HepG2 (cell line): ENCODE data around the gene ATP6V1G2. TPM values are rescaled to one million over a fixed set of nuclear protein-coding genes. Genes with fewer than 3 reads are reported as not detected.

Experiments
- CHD4 ChIP-seq: fragments of 200-600 bp; sonication (generic); IDR thresholded peaks from 2 replicates; pipeline ENCODE4 v1.7.0; 2017; ENCODE audit warnings: mild to moderate bottlenecking, low read length, borderline replicate concordance
- FOXC1 ChIP-seq: sonication (generic); formaldehyde crosslinking; IDR thresholded peaks from 2 replicates; pipeline ENCODE4 v1.8.0; 2022; ENCODE audit warnings: mild to moderate bottlenecking, missing genetic modification reagents, borderline replicate concordance
- KMT2B ChIP-seq: IDR thresholded peaks from 2 replicates; pipeline ENCODE4 v1.6.1; 2016; ENCODE audit warnings: missing genetic modification reagents, missing compliant biosample characterization
- MIXL1 ChIP-seq: IDR thresholded peaks from 2 replicates; pipeline ENCODE4 v1.6.1; 2016
- NR2F6 ChIP-seq, 2 experiments: IDR thresholded peaks; 2 replicates each; pipeline ENCODE4 v1.6.1; 2016; ENCODE audit warnings: antibody characterized with exemption in 1 of 2, mild to moderate bottlenecking in 1 of 2
- PCBP2 ChIP-seq: fragments of 200-400 bp; formaldehyde crosslinking; optimal IDR thresholded peaks from 2 replicates; pipeline ENCODE3; 2018; ENCODE audit warnings: low read length, low read depth; ENCODE audit not compliant: poor library complexity, severe bottlenecking
- REXO4 ChIP-seq: sonication (generic); formaldehyde crosslinking; IDR thresholded peaks from 2 replicates; pipeline ENCODE4 v1.8.0; 2022; ENCODE audit warnings: missing genetic modification reagents, mild to moderate bottlenecking, borderline replicate concordance
- ZNF331 ChIP-seq: sonication (generic); formaldehyde crosslinking; IDR thresholded peaks from 2 replicates; pipeline ENCODE4 v1.4.0; 2020; ENCODE audit warnings: missing genetic modification reagents
- ZNF660 ChIP-seq: sonication (generic); formaldehyde crosslinking; IDR thresholded peaks from 2 replicates; pipeline ENCODE4 v1.5.1; 2020; ENCODE audit warnings: mild to moderate bottlenecking, low read depth, missing genetic modification reagents, borderline replicate concordance
- polyA plus RNA-seq, 8 experiments: library from polyadenylated mRNA; depleted of rRNA in 3 of 8; stranded (reverse) in 7 of 8; unstranded in 1 of 8; fragments of >200 nt; fragmentation: Illumina TruSeq in 4 of 8; extraction: Trizol in 4 of 8; gene quantifications; 2 replicates each; pipeline versions ENCODE4 v1.2.1 to v1.2.3, GENCODE V29; 2011 to 2016; ENCODE audit warnings: low read depth in 4 of 8, missing spikeins in 1 of 8, mixed read lengths in 1 of 8; ENCODE audit not compliant: insufficient read depth in 1 of 8
- total RNA-seq, 5 experiments: library from RNA; depleted of rRNA; stranded (reverse); fragments of >200 nt; fragmentation: Illumina TruSeq; extraction: Trizol; gene quantifications; 2 replicates each; pipeline ENCODE4 v1.2.3, GENCODE V29; 2016; ENCODE audit warnings: low read depth in 1 of 5
- TF ChIP-seq, protein P1 (sequence below): IDR thresholded peaks from 2 replicates; pipeline ENCODE4 v1.4.0; 2020; ENCODE audit warnings: mild to moderate bottlenecking, missing genetic modification reagents
- TF ChIP-seq, protein P2 (sequence below): IDR thresholded peaks from 2 replicates; pipeline ENCODE4 v1.6.1; 2012; ENCODE audit warnings: low read depth, low read length, improper control_type of control experiment
- TF ChIP-seq, protein P3 (sequence below): sonication (generic); formaldehyde crosslinking; IDR thresholded peaks from 2 replicates; pipeline ENCODE4 v1.5.0; 2020; ENCODE audit warnings: mild to moderate bottlenecking, missing genetic modification reagents, borderline replicate concordance
- TF ChIP-seq, protein P4 (sequence below): sonication (generic); formaldehyde crosslinking; IDR thresholded peaks from 2 replicates; pipeline ENCODE4 v1.5.1; 2020; ENCODE audit warnings: mild to moderate bottlenecking, missing genetic modification reagents, borderline replicate concordance

ATP6V1G2 gene
- total and polyA plus RNA-seq, 2 of the 13 experiments (the other 11 are each of a cell fraction or from before 2014, with no cell fraction given) = 0.27 to 0.83 TPM

DNA sequence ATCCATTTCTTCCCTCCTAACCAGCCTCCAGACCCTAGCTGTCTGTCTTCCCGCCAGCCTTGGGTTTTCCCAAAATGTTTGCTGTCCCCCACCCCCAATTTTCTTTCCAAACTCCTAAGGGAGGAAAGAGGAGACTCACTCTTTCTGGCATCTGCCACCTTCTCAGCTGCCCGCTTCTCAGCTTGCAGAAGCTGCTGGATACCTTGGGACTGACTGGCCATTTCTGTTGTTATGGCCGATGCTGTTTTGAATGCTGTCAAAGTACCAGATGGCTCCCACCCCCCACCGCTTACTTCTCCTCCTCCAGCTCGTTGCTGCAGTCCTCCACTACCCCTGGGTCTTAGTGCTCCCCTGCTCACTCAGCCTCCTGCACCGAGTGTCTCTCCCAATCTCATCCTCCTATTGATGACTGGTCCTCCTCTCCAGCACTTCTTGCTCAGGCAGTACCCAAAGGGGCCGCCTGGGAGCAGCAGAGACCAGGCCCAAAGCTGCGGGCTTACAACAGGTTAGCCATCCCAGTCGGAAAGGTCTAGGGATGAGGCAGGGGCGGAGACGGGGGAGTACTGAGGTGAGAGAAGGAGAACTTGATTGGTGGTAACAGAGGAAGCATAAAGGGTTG is at the start of gene ATP6V1G2 (continued):
- TF ChIP-seq NR2F6 (IDR thresholded peaks at IDR 0.05) (peak; percentile 8), NR2F6 (CRISPR knock-in tag; IDR thresholded peaks at IDR 0.05) (peak; percentile 65; the same call in 1 of the 2 replicates), REXO4 (CRISPR knock-in tag) (no peak), ZNF331 (CRISPR knock-in tag) (peak; percentile 35; the same call in 1 of the 2 replicates), FOXC1 (CRISPR knock-in tag) (peak; percentile 79; the same call in 1 of the 2 replicates), KMT2B (CRISPR knock-in tag) (no peak), PCBP2 (no peak), ZNF660 (CRISPR knock-in tag) (no peak), MIXL1 (CRISPR knock-in tag) (peak; percentile 80), CHD4 (no peak)
- TF ChIP-seq, protein P1, sequence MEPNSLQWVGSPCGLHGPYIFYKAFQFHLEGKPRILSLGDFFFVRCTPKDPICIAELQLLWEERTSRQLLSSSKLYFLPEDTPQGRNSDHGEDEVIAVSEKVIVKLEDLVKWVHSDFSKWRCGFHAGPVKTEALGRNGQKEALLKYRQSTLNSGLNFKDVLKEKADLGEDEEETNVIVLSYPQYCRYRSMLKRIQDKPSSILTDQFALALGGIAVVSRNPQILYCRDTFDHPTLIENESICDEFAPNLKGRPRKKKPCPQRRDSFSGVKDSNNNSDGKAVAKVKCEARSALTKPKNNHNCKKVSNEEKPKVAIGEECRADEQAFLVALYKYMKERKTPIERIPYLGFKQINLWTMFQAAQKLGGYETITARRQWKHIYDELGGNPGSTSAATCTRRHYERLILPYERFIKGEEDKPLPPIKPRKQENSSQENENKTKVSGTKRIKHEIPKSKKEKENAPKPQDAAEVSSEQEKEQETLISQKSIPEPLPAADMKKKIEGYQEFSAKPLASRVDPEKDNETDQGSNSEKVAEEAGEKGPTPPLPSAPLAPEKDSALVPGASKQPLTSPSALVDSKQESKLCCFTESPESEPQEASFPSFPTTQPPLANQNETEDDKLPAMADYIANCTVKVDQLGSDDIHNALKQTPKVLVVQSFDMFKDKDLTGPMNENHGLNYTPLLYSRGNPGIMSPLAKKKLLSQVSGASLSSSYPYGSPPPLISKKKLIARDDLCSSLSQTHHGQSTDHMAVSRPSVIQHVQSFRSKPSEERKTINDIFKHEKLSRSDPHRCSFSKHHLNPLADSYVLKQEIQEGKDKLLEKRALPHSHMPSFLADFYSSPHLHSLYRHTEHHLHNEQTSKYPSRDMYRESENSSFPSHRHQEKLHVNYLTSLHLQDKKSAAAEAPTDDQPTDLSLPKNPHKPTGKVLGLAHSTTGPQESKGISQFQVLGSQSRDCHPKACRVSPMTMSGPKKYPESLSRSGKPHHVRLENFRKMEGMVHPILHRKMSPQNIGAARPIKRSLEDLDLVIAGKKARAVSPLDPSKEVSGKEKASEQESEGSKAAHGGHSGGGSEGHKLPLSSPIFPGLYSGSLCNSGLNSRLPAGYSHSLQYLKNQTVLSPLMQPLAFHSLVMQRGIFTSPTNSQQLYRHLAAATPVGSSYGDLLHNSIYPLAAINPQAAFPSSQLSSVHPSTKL (CRISPR knock-in tag) = no peak
- TF ChIP-seq, protein P2, sequence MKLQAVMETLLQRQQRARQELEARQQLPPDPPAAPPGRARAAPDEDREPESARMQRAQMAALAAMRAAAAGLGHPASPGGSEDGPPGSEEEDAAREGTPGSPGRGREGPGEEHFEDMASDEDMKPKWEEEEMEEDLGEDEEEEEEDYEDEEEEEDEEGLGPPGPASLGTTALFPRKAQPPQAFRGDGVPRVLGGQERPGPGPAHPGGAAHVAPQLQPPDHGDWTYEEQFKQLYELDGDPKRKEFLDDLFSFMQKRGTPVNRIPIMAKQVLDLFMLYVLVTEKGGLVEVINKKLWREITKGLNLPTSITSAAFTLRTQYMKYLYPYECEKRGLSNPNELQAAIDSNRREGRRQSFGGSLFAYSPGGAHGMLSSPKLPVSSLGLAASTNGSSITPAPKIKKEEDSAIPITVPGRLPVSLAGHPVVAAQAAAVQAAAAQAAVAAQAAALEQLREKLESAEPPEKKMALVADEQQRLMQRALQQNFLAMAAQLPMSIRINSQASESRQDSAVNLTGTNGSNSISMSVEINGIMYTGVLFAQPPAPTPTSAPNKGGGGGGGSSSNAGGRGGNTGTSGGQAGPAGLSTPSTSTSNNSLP = peak; percentile 61; the same call in 1 of the 2 replicates
- TF ChIP-seq, protein P3, sequence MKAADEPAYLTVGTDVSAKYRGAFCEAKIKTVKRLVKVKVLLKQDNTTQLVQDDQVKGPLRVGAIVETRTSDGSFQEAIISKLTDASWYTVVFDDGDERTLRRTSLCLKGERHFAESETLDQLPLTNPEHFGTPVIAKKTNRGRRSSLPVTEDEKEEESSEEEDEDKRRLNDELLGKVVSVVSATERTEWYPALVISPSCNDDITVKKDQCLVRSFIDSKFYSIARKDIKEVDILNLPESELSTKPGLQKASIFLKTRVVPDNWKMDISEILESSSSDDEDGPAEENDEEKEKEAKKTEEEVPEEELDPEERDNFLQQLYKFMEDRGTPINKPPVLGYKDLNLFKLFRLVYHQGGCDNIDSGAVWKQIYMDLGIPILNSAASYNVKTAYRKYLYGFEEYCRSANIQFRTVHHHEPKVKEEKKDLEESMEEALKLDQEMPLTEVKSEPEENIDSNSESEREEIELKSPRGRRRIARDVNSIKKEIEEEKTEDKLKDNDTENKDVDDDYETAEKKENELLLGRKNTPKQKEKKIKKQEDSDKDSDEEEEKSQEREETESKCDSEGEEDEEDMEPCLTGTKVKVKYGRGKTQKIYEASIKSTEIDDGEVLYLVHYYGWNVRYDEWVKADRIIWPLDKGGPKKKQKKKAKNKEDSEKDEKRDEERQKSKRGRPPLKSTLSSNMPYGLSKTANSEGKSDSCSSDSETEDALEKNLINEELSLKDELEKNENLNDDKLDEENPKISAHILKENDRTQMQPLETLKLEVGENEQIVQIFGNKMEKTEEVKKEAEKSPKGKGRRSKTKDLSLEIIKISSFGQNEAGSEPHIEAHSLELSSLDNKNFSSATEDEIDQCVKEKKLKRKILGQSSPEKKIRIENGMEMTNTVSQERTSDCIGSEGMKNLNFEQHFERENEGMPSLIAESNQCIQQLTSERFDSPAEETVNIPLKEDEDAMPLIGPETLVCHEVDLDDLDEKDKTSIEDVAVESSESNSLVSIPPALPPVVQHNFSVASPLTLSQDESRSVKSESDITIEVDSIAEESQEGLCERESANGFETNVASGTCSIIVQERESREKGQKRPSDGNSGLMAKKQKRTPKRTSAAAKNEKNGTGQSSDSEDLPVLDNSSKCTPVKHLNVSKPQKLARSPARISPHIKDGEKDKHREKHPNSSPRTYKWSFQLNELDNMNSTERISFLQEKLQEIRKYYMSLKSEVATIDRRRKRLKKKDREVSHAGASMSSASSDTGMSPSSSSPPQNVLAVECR (CRISPR knock-in tag) = no peak; the same call in 1 of the 2 replicates
- TF ChIP-seq, protein P4, sequence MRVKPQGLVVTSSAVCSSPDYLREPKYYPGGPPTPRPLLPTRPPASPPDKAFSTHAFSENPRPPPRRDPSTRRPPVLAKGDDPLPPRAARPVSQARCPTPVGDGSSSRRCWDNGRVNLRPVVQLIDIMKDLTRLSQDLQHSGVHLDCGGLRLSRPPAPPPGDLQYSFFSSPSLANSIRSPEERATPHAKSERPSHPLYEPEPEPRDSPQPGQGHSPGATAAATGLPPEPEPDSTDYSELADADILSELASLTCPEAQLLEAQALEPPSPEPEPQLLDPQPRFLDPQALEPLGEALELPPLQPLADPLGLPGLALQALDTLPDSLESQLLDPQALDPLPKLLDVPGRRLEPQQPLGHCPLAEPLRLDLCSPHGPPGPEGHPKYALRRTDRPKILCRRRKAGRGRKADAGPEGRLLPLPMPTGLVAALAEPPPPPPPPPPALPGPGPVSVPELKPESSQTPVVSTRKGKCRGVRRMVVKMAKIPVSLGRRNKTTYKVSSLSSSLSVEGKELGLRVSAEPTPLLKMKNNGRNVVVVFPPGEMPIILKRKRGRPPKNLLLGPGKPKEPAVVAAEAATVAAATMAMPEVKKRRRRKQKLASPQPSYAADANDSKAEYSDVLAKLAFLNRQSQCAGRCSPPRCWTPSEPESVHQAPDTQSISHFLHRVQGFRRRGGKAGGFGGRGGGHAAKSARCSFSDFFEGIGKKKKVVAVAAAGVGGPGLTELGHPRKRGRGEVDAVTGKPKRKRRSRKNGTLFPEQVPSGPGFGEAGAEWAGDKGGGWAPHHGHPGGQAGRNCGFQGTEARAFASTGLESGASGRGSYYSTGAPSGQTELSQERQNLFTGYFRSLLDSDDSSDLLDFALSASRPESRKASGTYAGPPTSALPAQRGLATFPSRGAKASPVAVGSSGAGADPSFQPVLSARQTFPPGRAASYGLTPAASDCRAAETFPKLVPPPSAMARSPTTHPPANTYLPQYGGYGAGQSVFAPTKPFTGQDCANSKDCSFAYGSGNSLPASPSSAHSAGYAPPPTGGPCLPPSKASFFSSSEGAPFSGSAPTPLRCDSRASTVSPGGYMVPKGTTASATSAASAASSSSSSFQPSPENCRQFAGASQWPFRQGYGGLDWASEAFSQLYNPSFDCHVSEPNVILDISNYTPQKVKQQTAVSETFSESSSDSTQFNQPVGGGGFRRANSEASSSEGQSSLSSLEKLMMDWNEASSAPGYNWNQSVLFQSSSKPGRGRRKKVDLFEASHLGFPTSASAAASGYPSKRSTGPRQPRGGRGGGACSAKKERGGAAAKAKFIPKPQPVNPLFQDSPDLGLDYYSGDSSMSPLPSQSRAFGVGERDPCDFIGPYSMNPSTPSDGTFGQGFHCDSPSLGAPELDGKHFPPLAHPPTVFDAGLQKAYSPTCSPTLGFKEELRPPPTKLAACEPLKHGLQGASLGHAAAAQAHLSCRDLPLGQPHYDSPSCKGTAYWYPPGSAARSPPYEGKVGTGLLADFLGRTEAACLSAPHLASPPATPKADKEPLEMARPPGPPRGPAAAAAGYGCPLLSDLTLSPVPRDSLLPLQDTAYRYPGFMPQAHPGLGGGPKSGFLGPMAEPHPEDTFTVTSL = no peak
